ENCODE measurements around the gene CMTM6. TPM values are rescaled to one million over a fixed set of nuclear protein-coding genes. Genes with fewer than 3 reads are reported as not detected.

Gene CMTM6
- total and polyA plus RNA-seq, 7 donors: 3.7 to 8.0 (median 5.5) TPM

GRCh38 chr3:32455609-32456428 lies 46.8 kb downstream of the CMTM6 start:
- H3K9me3 ChIP-seq: no peaks in the 10 kb centered on the region
- H3K4me1 ChIP-seq: no peaks in the 10 kb centered on the region
- no peaks in the 10 kb centered on the region for H3K36me3 ChIP-seq (ENCODE audit: insufficient read depth in 1 of 2, low read depth in 1 of 2)
- 87 to 91% (median 89%) methylated on average over 15 of the region's 15 CpGs for WGBS, 3 donors
- TF ChIP-seq CTCF (IDR thresholded peaks at IDR 0.05): no peak
- DNase-seq (no peak), ATAC-seq (no peak)
- H3K27ac ChIP-seq: no peak overlapping the region
- intact Hi-C loops (cut with DNase I): no loop called here
- H3K4me3 ChIP-seq: no peak overlapping the region
- no peaks in the 10 kb centered on the region for H3K27me3 ChIP-seq (ENCODE audit: insufficient read depth in 3 of 3, low read length in 2 of 3)

- intact Hi-C loops (cut with DNase I): no loop called here
- H3K9me3 ChIP-seq: no peaks in the 10 kb centered on the region
- no peak for TF ChIP-seq CTCF (IDR thresholded peaks at IDR 0.05)
- H3K27ac ChIP-seq: no peak overlapping the region
- H3K4me1 ChIP-seq: no peaks in the 10 kb centered on the region
- DNase-seq (no peak), ATAC-seq (no peak)
- no peaks in the 10 kb centered on the region for H3K27me3 ChIP-seq (ENCODE audit: insufficient read depth in 3 of 3, low read length in 2 of 3)
- no peaks in the 10 kb centered on the region for H3K36me3 ChIP-seq (ENCODE audit: insufficient read depth in 1 of 2, low read depth in 1 of 2)
- H3K4me3 ChIP-seq: no peak overlapping the region
- 83 to 88% (median 84%) methylated on average over 15 of the region's 15 CpGs for WGBS, 3 donors
Observed at GRCh38 chr3:32454731-32455608, 47.7 kb downstream of the CMTM6 start.

- Histone ChIP-seq H3K4me3 (no peak overlapping the region), H3K27ac (no peak overlapping the region), H3K36me3 (ENCODE audit: insufficient read depth in 1 of 2, low read depth in 1 of 2) (no peaks in the 10 kb centered on the region), H3K27me3 (ENCODE audit: insufficient read depth in 3 of 3, low read length in 2 of 3) (no peaks in the 10 kb centered on the region), H3K4me1 (no peaks in the 10 kb centered on the region), H3K9me3 (no peaks in the 10 kb centered on the region)
- DNase-seq (no peak), ATAC-seq (no peak)
- intact Hi-C loops (cut with DNase I): no loop called here
- no peak for TF ChIP-seq CTCF (IDR thresholded peaks at IDR 0.05)
- 82 to 92% (median 90%) methylated on average over 6 of the region's 6 CpGs for WGBS, 3 donors
Observed at GRCh38 chr3:32454111-32454510, 48.5 kb downstream of the CMTM6 start.

GRCh38 chr3:32453346-32453745 lies 49.3 kb downstream of the CMTM6 start:
- TF ChIP-seq CTCF (IDR thresholded peaks at IDR 0.05): no peak
- no peak for ATAC-seq
- intact Hi-C loops (cut with DNase I): no loop called here

More at GRCh38 chr3:32453346-32453745, 49.3 kb downstream of the CMTM6 start:
- Histone ChIP-seq H3K4me3 (no peak overlapping the region), H3K9me3 (no peaks in the 10 kb centered on the region), H3K4me1 (no peaks in the 10 kb centered on the region), H3K27me3 (ENCODE audit: insufficient read depth in 3 of 3, low read length in 2 of 3) (no peaks in the 10 kb centered on the region), H3K36me3 (ENCODE audit: insufficient read depth in 1 of 2, low read depth in 1 of 2) (no peaks in the 10 kb centered on the region), H3K27ac (no peak overlapping the region)
- DNase-seq: no peak
- WGBS, 3 donors: 96 to 98% (median 96%) methylated on average over 5 of the region's 5 CpGs
